ENCODE results near the gene GSDME. TPM values are rescaled to one million over a fixed set of nuclear protein-coding genes. Genes with fewer than 3 reads are reported as not detected.

Gene GSDME
- total RNA-seq, 1 donor from 2014 or later, result 5.6 TPM

DNA sequence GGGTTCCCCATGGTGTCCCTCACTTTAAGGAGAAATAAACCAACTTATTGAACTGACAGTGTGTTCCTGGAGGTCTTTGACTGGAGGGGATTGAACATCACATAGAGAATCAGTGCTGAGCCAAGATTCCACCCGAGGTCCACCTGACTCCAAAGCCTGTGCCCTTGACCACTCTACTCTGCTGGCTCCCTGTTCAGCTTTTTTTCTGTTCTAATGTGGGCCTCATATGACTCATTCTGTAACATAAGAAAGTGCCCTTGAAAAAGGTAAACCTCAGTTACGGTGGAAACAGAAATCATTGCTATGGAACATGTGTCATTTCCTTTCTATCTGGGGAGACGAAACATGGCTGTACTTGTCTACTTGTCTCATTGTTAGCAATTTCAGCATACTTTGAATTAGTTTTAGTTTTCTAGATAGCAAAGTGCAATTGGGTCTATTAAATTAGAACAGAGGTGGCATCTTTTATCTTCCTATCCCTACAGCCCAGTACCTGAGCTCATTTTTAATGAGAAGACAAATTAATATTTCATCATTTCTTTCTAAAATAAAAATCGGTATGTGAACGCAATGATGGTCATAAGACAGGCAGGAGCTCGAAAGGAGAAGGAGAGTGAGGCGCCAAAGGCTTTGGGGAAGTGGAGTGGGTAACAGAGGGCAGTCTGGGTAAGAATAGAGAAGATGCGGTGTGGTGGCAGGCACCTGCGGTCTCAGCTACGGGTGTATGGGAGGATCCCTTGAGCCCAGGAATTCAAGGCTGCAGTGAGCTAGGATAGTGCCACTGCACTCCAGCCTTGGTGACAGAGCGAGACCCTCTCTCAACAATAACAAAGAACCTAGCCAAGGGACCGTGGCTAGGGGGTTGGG is 1.5 kb downstream of the GSDME start:
- H3K4me1 ChIP-seq, result peaks cover 24% of the 10 kb centered on the region
- TF ChIP-seq, protein P1, sequence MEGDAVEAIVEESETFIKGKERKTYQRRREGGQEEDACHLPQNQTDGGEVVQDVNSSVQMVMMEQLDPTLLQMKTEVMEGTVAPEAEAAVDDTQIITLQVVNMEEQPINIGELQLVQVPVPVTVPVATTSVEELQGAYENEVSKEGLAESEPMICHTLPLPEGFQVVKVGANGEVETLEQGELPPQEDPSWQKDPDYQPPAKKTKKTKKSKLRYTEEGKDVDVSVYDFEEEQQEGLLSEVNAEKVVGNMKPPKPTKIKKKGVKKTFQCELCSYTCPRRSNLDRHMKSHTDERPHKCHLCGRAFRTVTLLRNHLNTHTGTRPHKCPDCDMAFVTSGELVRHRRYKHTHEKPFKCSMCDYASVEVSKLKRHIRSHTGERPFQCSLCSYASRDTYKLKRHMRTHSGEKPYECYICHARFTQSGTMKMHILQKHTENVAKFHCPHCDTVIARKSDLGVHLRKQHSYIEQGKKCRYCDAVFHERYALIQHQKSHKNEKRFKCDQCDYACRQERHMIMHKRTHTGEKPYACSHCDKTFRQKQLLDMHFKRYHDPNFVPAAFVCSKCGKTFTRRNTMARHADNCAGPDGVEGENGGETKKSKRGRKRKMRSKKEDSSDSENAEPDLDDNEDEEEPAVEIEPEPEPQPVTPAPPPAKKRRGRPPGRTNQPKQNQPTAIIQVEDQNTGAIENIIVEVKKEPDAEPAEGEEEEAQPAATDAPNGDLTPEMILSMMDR (IDR thresholded peaks at IDR 0.05; ENCODE audit: borderline replicate concordance), result no peak
- intact Hi-C loops (cut with micrococcal nuclease), result no loop called here
- no peaks in the 10 kb centered on the region for H3K9me3 ChIP-seq (replicated peaks)
- H3K27me3 ChIP-seq (ENCODE audit: low read depth), result no peaks in the 10 kb centered on the region
- DNase-seq, result no peak
- H3K27ac ChIP-seq (replicated peaks), result peak overlapping the region; percentile 86
- H3K4me3 ChIP-seq, result peak overlapping the region; percentile 83
- no peaks in the 10 kb centered on the region for H3K36me3 ChIP-seq

GRCh38 chr7:24754906-24755506 is 2.3 kb downstream of the GSDME start:
- DNase-seq, result no peak
- no peak overlapping the region for H3K4me3 ChIP-seq
- H3K27me3 ChIP-seq (ENCODE audit: low read depth), result no peaks in the 10 kb centered on the region
- H3K9me3 ChIP-seq (replicated peaks), result no peaks in the 10 kb centered on the region
- no peaks in the 10 kb centered on the region for H3K36me3 ChIP-seq
- intact Hi-C loops (cut with micrococcal nuclease), result no loop called here
- H3K27ac ChIP-seq (replicated peaks), result no peak overlapping the region
- TF ChIP-seq, protein P1 (IDR thresholded peaks at IDR 0.05; ENCODE audit: borderline replicate concordance), result no peak
- H3K4me1 ChIP-seq, result peaks cover 24% of the 10 kb centered on the region

- peaks cover 9% of the 10 kb centered on the region for H3K4me1 ChIP-seq
- no peaks in the 10 kb centered on the region for H3K36me3 ChIP-seq
- no peak for DNase-seq
- intact Hi-C loops (cut with micrococcal nuclease), result no loop called here
- H3K27me3 ChIP-seq (ENCODE audit: low read depth), result no peaks in the 10 kb centered on the region
- TF ChIP-seq, protein P1 (IDR thresholded peaks at IDR 0.05; ENCODE audit: borderline replicate concordance), result no peak
- H3K27ac ChIP-seq (replicated peaks), result no peak overlapping the region
- no peaks in the 10 kb centered on the region for H3K9me3 ChIP-seq (replicated peaks)
- no peak overlapping the region for H3K4me3 ChIP-seq
These were observed 5.0 kb downstream of the GSDME start for GRCh38 chr7:24752073-24752800.

DNA sequence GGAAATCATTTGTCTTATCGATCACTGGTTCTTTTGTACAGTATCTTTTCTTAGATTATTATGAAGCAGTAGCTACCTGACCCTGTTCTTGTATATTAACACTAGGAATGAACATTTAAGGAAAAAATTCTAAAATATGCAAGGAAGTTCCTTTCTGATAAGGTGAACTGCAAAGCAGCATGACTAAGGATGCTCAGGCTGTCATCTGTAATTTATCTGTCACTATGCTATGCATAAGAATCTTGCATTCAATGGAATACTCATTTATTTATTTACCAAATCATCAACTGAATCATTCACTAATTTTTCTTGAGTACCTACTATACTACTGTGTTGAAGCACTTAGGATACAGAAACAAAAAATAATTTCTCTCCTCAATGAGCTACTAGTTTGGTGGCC is 5.8 kb downstream of the GSDME start:
- DNase-seq, result no peak
- intact Hi-C loops (cut with micrococcal nuclease), result no loop called here
- H3K27me3 ChIP-seq (ENCODE audit: low read depth), result no peaks in the 10 kb centered on the region
- peaks cover 2% of the 10 kb centered on the region for H3K4me1 ChIP-seq
- no peak overlapping the region for H3K27ac ChIP-seq (replicated peaks)
- H3K36me3 ChIP-seq, result no peaks in the 10 kb centered on the region
- no peak overlapping the region for H3K4me3 ChIP-seq
- TF ChIP-seq, protein P1 (IDR thresholded peaks at IDR 0.05; ENCODE audit: borderline replicate concordance), result no peak
- no peaks in the 10 kb centered on the region for H3K9me3 ChIP-seq (replicated peaks)

GRCh38 chr7:24750441-24751055 is 6.7 kb downstream of the GSDME start:
- Histone ChIP-seq H3K27ac (replicated peaks) (no peak overlapping the region), H3K36me3 (no peaks in the 10 kb centered on the region), H3K9me3 (replicated peaks) (no peaks in the 10 kb centered on the region), H3K27me3 (ENCODE audit: low read depth) (no peaks in the 10 kb centered on the region), H3K4me3 (no peak overlapping the region), H3K4me1 (no peaks in the 10 kb centered on the region)
- no peak for DNase-seq
- TF ChIP-seq, protein P1 (IDR thresholded peaks at IDR 0.05; ENCODE audit: borderline replicate concordance), result no peak
- intact Hi-C loops (cut with micrococcal nuclease), result no loop called here

All from left ventricle myocardium inferior (tissue), 1 donor.